GM12864 (cell line): ENCODE results near the gene SZRD1.
A peak's percentile ranks its signal among the peaks of the same experiment; 100 is the strongest.

Source experiments
- DNase-seq: peaks from one replicate; pipeline ENCODE4 v3.0.0-alpha.2; 2011; ENCODE audit warnings: low read depth
- H3K4me3 ChIP-seq: 2 replicates; pipeline ENCODE4 v1.5.1; 2011; ENCODE audit warnings: mild to moderate bottlenecking, low read depth, low read length, control low read depth
- TF ChIP-seq, protein P1 (sequence below): IDR thresholded peaks from 2 replicates; pipeline ENCODE4 v1.5.1; 2011; ENCODE audit warnings: low read depth, mild to moderate bottlenecking, moderate library complexity, low read length, control low read depth, inconsistent platforms; ENCODE audit errors: missing control alignments

The SZRD1 gene

DNA sequence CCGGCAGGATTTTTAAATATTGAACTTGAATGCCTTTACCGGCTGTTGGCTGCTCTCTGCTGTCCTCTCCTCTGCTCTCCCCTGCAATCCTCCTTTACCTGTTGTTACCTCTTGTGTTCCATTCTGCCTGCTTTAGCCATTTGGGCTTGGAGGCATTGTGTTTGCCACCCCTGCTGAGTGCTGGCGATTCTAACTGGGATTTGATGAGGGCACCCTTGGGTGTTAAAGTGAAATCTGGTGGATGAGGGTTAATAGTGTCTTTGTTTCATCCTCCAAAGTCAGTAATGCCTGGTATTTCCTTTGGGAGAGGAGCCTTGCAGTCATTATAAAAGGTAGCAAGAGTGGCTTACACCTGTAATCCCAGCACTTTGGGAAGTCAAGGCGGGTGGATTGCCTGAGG lies 9.9 kb downstream of the SZRD1 start:
- no peak overlapping the region for H3K4me3 ChIP-seq
- no peak for DNase-seq
- TF ChIP-seq, protein P1, sequence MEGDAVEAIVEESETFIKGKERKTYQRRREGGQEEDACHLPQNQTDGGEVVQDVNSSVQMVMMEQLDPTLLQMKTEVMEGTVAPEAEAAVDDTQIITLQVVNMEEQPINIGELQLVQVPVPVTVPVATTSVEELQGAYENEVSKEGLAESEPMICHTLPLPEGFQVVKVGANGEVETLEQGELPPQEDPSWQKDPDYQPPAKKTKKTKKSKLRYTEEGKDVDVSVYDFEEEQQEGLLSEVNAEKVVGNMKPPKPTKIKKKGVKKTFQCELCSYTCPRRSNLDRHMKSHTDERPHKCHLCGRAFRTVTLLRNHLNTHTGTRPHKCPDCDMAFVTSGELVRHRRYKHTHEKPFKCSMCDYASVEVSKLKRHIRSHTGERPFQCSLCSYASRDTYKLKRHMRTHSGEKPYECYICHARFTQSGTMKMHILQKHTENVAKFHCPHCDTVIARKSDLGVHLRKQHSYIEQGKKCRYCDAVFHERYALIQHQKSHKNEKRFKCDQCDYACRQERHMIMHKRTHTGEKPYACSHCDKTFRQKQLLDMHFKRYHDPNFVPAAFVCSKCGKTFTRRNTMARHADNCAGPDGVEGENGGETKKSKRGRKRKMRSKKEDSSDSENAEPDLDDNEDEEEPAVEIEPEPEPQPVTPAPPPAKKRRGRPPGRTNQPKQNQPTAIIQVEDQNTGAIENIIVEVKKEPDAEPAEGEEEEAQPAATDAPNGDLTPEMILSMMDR, result no peak

DNA sequence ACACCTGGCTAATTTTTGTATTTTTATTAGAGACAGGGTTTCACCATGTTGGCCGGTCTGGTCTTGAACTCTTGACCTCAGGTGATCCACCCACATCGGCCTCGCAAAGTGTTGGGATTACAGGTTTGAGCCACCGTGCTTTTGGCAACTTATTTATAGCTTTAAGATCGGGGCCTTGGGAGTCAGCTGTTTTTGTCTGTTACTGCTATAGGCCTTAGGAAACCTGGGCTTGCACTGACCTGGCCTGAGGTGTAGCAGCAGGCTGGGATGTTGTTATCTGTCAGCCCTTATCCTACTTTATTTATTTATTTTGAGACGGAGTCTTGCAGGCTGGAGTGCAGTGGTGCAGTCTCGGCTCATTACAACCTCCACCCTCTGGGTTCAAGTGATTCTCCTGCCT lies 11.4 kb downstream of the SZRD1 start:
- TF ChIP-seq, protein P1, result no peak
- no peak for DNase-seq
- H3K4me3 ChIP-seq, result no peak overlapping the region

DNA sequence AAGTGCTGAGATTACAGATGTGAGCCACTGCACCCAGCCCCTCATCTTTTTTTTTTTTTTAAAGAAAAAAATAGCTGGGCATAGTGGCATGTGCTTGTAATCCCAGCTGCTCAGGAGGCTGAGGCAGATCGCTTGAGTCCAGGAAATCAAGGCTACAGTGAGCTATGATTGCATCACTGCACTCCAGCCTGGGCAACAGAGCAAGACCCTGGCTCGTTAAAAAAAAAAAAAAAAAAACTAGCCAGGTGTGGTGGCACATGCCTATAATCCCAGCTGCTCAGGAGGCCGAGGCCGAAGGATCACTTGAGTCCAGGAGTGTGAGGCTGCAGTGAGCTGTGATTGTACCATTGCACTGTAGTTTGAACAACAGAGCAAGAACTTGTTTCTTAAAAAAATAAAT lies 13.8 kb downstream of the SZRD1 start:
- no peak overlapping the region for H3K4me3 ChIP-seq
- no peak for DNase-seq
- TF ChIP-seq, protein P1, result no peak

DNA sequence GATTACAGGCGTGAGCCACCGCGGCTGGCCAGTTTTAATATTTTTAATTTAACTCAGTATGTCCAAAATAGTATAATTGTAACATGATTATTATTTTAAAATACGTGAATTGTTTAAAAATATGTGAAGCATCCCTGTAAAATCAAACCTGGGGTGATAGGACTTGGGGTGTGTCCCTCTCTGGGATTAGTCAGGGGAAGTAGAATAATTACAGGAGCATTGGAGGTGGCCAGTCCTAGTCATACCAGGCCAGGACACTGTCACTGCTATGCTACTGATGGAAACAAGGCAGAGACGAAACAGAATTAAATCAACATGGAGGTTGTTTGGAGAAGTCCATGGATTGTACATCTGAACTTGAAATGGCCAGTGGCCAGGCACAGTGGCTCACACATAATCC lies 16.8 kb downstream of the SZRD1 start:
- H3K4me3 ChIP-seq, result no peak overlapping the region
- TF ChIP-seq, protein P1, result no peak
- no peak for DNase-seq

DNA sequence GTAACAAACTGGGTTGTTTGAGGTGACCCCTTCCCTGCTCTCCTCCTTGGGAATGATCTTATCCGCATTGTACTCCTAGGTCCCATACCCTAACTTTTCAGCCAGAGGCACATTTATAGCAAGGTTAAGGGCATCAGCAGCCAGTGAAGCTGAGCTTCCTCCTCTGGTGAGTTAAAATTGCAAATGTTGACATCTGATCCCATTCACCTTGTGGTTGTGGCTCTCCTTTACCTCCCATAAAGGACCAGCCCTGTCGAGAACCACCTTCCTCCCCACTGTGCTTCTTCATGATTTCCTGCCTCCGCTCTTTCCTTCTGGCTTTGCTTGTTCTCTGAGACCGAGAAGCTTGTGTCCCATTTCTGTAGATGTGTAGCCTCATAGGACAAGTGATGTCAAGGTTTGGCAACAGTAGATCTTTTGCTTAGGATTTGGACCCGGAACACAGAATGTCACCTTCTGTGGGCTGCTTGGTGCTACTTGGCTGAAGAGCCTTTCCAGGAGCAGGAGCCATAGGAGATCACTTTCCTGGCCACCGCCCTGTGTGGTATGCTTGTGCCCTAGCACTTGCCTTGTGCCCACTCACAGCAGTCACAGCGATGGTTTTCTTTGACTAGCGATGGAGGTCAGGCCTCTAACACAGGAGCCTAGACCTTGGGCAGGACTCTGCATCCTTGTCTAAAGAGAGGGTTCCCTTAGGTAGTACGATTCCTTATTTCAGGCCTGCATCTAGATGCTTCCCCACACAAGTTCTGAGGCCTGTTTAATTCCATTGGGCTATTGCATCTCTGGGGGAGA lies 18.8 kb downstream of the SZRD1 start:
- DNase-seq, result no peak
- TF ChIP-seq, protein P1, result no peak
- H3K4me3 ChIP-seq, result no peak overlapping the region

DNA sequence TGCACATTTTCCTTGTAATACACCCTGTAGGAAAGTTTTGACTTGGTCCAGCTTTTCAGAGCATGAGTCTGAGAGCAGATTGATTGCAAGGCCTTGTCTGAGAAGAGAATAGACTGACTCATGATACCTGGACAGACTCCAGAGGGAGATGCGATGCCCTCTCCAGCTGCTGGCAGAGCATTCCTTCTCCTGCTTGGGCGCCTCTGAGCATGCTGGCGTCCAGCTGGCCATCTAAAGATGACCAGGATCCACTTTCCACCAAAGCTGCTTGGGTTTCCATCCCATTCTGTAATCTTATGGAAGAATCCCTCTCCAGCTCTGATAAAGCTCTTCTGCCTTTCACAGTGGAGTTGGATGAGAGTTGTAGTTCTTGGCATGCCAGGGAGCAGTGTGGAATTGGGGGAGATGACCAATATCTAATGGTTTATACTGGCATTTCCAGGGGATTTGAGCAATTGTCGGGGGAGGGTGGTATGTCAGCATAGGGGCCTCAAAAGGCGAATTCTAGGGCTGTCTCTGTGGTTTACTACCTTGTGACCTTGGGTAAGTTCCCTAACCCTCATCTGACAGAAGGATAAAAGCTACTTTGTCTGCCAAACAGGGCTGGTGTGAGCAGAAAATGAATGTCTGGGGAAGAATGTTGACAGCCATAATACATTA lies 19.5 kb downstream of the SZRD1 start:
- peak overlapping the region; percentile 40 for H3K4me3 ChIP-seq
- DNase-seq, result no peak

More for the DNA sequence above, 19.5 kb downstream of the SZRD1 start:
- TF ChIP-seq, protein P1, result no peak
